ENCODE measurements around the gene NECAB2. TPM values are rescaled to one million over a fixed set of nuclear protein-coding genes. Genes with fewer than 3 reads are reported as not detected.

The NECAB2 gene
- polyA plus RNA-seq, 2 of the 4 experiments (the other 2 are of a cell fraction), result 1.1 to 1.4 TPM

DNA sequence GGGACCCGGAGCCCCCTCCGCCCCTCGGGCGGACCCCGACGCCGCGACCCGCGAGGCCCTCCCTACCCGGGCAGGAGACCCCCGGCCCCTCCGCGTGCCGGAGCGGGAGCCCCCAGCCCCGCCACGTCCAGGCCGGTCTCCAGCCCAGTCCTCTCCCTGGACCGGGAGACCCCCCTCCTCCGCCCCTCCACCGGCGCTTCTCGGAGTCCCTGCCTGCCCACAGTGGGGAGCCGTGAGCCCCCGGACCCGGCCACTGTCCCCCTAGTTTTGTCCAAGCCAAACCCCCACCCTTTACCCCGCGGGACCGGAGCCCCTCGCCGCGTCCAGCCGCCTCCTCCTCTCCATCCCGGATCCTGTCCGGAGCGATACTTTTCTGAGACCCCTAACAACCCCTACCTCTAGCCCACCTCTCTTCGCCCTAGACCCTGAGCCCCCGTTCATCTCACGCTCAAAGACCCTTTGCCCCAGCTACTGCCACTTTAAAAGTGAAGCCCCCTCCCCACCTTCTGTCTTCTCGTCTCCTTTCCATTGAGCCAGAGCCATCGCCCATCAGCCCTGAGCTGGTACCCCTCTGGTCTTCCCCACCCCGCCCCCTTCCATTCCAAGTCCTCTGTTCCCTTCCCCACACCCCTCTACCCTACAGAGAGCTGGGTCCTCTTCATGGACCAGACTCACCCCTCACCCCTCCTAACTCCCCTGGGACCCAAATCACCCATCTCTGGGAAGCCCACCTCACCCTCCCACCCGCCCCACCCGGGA, 1.0 kb downstream of the NECAB2 start:
- ATAC-seq (no peak), DNase-seq (ENCODE audit: low read depth in 1 of 2, low spot score in 1 of 2) (no peak), FAIRE-seq (no peak)
- TF ChIP-seq NFE2L2 (conservative IDR thresholded peaks at IDR 0.05; ENCODE audit: low read length), result no peak
- TF ChIP-seq RAD21 (conservative IDR thresholded peaks at IDR 0.05 in 1 of 2, IDR thresholded peaks at IDR 0.05 in 1 of 2), result no peak
- Histone ChIP-seq H3K9me3 (no peaks in the 10 kb centered on the region), H3K4me1 (no peaks in the 10 kb centered on the region), H3K4me3 (no peak overlapping the region), H3K27ac (no peak overlapping the region), H3K4me2 (no peak overlapping the region)
- CTCF ChIA-PET, result interaction anchor here (0.9 to 4.2 kb wide), 7 partner anchors 7 to 218 kb away, joined by 3 to 28 read pairs (median 5); partner anchors contain the start of gene TAF1C
- POLR2A ChIA-PET, result no interaction called here
- WGBS (ENCODE audit: missing lambda C conversion rate), result 88% methylated on average over 25 of the region's 45 CpGs

GRCh38 chr16:83969771-83970429, 1.9 kb downstream of the NECAB2 start:
- TF ChIP-seq NR3C1 (IDR thresholded peaks at IDR 0.05) (no peak), CTCF (IDR thresholded peaks at IDR 0.05) (no peak), SMC3 (IDR thresholded peaks at IDR 0.05) (no peak), RAD21 (conservative IDR thresholded peaks at IDR 0.05 in 1 of 2, IDR thresholded peaks at IDR 0.05 in 1 of 2) (no peak), ESRRA (IDR thresholded peaks at IDR 0.05; ENCODE audit: borderline replicate concordance, low read length) (no peak), CBX2 (IDR thresholded peaks at IDR 0.05; ENCODE audit: borderline replicate concordance, low read depth) (no peak), MAZ (IDR thresholded peaks at IDR 0.05; ENCODE audit: borderline replicate concordance, low read depth, low read length) (no peak), HOXB13 (CRISPR knock-in tag; IDR thresholded peaks at IDR 0.05; ENCODE audit: low read depth) (no peak), KDM5A (IDR thresholded peaks at IDR 0.05) (no peak), CHD4 (IDR thresholded peaks at IDR 0.05; ENCODE audit: borderline replicate concordance) (no peak), KDM1A (IDR thresholded peaks at IDR 0.05; ENCODE audit: low read depth) (no peak), HES2 (IDR thresholded peaks at IDR 0.05) (no peak), RCOR1 (IDR thresholded peaks at IDR 0.05; ENCODE audit: low read depth, low read length) (no peak), HOXA7 (CRISPR knock-in tag; IDR thresholded peaks at IDR 0.05) (no peak), NFE2L2 (conservative IDR thresholded peaks at IDR 0.05; ENCODE audit: low read length) (no peak), CHD2 (IDR thresholded peaks at IDR 0.05; ENCODE audit: low read length, partially characterized antibody) (no peak), RFX5 (IDR thresholded peaks at IDR 0.05) (no peak), EHF (CRISPR knock-in tag; IDR thresholded peaks at IDR 0.05) (no peak), REST (IDR thresholded peaks at IDR 0.05) (no peak)
- TF ChIP-seq, protein P1, sequence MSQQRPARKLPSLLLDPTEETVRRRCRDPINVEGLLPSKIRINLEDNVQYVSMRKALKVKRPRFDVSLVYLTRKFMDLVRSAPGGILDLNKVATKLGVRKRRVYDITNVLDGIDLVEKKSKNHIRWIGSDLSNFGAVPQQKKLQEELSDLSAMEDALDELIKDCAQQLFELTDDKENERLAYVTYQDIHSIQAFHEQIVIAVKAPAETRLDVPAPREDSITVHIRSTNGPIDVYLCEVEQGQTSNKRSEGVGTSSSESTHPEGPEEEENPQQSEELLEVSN (IDR thresholded peaks at IDR 0.05; ENCODE audit: borderline replicate concordance, low read depth), result no peak
- no peak overlapping the region for H3K4me2 ChIP-seq
- H3K9me3 ChIP-seq, result no peaks in the 10 kb centered on the region
- DNase-seq (ENCODE audit: low read depth in 1 of 2, low spot score in 1 of 2) (no peak), ATAC-seq (peak in 1 of 2 experiments; percentile 1; a peak in 3 of 6 replicates), FAIRE-seq (no peak)
- ChIA-PET POLR2A (no interaction called here), CTCF (interaction anchor here (0.5 to 4.2 kb wide), 12 partner anchors 8 to 217 kb away, joined by 3 to 28 read pairs (median 4); partner anchors contain the start of gene TAF1C)
- no peaks in the 10 kb centered on the region for H3K4me1 ChIP-seq
- H3K4me3 ChIP-seq, result no peak overlapping the region
- WGBS (ENCODE audit: missing lambda C conversion rate), result 94% methylated on average over 16 of the region's 18 CpGs
- no peak overlapping the region for H3K27ac ChIP-seq

Measured in A549 (cell line).